DOHH2 (cell line): ENCODE data around the gene MGAT4B.

Source experiments
- H3F3A ChIP-seq: fragments of 200-600 bp; sonication (generic), shearing (Covaris generic); 2 replicates; pipeline ENCODE4 v1.6.0; 2016; ENCODE audit warnings: antibody characterized with exemption, mild to moderate bottlenecking; ENCODE audit not compliant: control insufficient read depth, insufficient read depth
- H3K27ac ChIP-seq: fragments of 200-600 bp; sonication (generic); 2 replicates; pipeline ENCODE4 v1.5.1; 2014; ENCODE audit warnings: low read depth, mild to moderate bottlenecking, low read length, moderate library complexity
- H3K27me3 ChIP-seq: fragments of 200-600 bp; sonication (generic); 2 replicates; pipeline ENCODE4 v1.6.1; 2014; ENCODE audit warnings: mild to moderate bottlenecking, low read length, mixed read lengths; ENCODE audit not compliant: control insufficient read depth
- H3K36me3 ChIP-seq: fragments of 200-600 bp; sonication (generic); 2 replicates; pipeline ENCODE4 v1.6.1; 2014; ENCODE audit warnings: mild to moderate bottlenecking, low read length, moderate library complexity, mixed read lengths; ENCODE audit not compliant: control insufficient read depth
- H3K4me1 ChIP-seq: fragments of 200-600 bp; sonication (generic); 2 replicates; pipeline ENCODE4 v1.6.1; 2014; ENCODE audit warnings: mild to moderate bottlenecking, low read length, mixed read lengths; ENCODE audit not compliant: control insufficient read depth
- H3K4me2 ChIP-seq: fragments of 200-600 bp; sonication (generic); 2 replicates; pipeline ENCODE4 v1.6.0; 2014; ENCODE audit warnings: mild to moderate bottlenecking, low read length, moderate library complexity
- H3K4me3 ChIP-seq: fragments of 200-600 bp; sonication (generic); 2 replicates; pipeline ENCODE4 v1.5.1; 2014; ENCODE audit warnings: mild to moderate bottlenecking, low read length, mixed read lengths
- H3K79me2 ChIP-seq: fragments of 200-600 bp; sonication (generic); 2 replicates; pipeline ENCODE4 v1.6.1; 2014; ENCODE audit warnings: mild to moderate bottlenecking, low read length, mixed read lengths; ENCODE audit not compliant: control insufficient read depth
- H3K9me2 ChIP-seq: fragments of 200-600 bp; sonication (generic); replicated peaks from 2 replicates; pipeline ENCODE4 v1.6.1; 2014; ENCODE audit warnings: mild to moderate bottlenecking, low read length, mixed read lengths; ENCODE audit not compliant: control insufficient read depth
- H3K9me3 ChIP-seq: fragments of 200-600 bp; sonication (generic); 2 replicates; pipeline ENCODE4 v1.6.1; 2014; ENCODE audit warnings: antibody characterized with exemption, low read length, mixed read lengths; ENCODE audit not compliant: control insufficient read depth, insufficient read depth
- H4K20me1 ChIP-seq: fragments of 200-600 bp; sonication (generic); 2 replicates; pipeline ENCODE4 v1.6.0; 2014; ENCODE audit warnings: low read depth, mild to moderate bottlenecking, antibody characterized with exemption, low read length, moderate library complexity; ENCODE audit not compliant: control insufficient read depth, insufficient read depth
- EZH2phosphoT487 ChIP-seq: fragments of 200-600 bp; sonication (generic); IDR thresholded peaks from 2 replicates; pipeline ENCODE4 v1.6.1; 2017; ENCODE audit warnings: borderline replicate concordance, mild to moderate bottlenecking, antibody characterized with exemption, low read length, moderate library complexity, mixed read lengths
- TF ChIP-seq, protein P1 (sequence below): fragments of 200-600 bp; sonication (generic); IDR thresholded peaks from one replicate; pipeline ENCODE4 v1.5.1; 2014; ENCODE audit warnings: antibody characterized with exemption, mild to moderate bottlenecking, low read depth, low read length; ENCODE audit not compliant: poor library complexity, severe bottlenecking

Gene MGAT4B

DNA sequence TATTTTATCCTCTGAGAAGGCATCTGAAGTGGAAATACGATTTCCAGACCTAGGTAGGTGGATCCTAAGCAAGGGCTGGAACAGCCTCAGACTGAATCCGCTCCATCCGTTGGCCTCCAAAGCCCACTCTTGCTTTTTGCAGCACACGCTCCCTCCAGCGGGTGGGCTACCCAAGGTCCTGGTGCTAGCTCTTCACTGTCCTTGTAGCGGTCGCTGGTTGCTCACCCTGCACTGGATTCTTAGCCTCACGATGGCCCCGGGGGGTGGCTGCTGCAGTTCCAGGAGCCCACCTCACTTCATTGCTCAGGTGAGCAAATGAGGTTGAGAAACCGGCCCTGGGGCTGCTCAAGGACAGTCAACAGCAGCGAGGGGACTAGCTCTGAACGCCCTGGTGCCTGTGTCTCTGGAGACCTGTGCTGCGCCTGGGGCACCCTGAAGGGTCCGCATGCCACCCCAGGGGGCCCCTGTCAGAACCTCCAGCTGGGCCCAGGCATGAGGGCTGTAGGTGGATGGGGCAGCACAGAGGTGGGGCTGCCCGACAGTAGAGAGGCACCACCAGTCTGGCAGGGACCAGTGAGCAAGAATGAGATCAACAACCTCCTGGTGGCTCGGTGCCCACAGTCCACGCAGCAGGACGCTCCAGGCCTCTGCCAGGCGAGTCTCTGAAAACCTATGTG is 4.3 kb downstream of the MGAT4B start:
- Histone ChIP-seq H3F3A (no peaks in the 10 kb centered on the region), H3K4me1 (peaks cover 19% of the 10 kb centered on the region), H3K4me3 (no peak overlapping the region), H3K4me2 (no peak overlapping the region), H3K27me3 (no peaks in the 10 kb centered on the region), H3K36me3 (peaks cover 34% of the 10 kb centered on the region; the same call in 1 of the 2 replicates), H3K9me3 (no peaks in the 10 kb centered on the region), H3K27ac (no peak overlapping the region), H3K9me2 (no peaks in the 10 kb centered on the region), H4K20me1 (no peaks in the 10 kb centered on the region), H3K79me2 (peaks cover 29% of the 10 kb centered on the region)
- TF ChIP-seq, protein P1, sequence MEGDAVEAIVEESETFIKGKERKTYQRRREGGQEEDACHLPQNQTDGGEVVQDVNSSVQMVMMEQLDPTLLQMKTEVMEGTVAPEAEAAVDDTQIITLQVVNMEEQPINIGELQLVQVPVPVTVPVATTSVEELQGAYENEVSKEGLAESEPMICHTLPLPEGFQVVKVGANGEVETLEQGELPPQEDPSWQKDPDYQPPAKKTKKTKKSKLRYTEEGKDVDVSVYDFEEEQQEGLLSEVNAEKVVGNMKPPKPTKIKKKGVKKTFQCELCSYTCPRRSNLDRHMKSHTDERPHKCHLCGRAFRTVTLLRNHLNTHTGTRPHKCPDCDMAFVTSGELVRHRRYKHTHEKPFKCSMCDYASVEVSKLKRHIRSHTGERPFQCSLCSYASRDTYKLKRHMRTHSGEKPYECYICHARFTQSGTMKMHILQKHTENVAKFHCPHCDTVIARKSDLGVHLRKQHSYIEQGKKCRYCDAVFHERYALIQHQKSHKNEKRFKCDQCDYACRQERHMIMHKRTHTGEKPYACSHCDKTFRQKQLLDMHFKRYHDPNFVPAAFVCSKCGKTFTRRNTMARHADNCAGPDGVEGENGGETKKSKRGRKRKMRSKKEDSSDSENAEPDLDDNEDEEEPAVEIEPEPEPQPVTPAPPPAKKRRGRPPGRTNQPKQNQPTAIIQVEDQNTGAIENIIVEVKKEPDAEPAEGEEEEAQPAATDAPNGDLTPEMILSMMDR, result no peak
- no peak for TF ChIP-seq EZH2phosphoT487

DNA sequence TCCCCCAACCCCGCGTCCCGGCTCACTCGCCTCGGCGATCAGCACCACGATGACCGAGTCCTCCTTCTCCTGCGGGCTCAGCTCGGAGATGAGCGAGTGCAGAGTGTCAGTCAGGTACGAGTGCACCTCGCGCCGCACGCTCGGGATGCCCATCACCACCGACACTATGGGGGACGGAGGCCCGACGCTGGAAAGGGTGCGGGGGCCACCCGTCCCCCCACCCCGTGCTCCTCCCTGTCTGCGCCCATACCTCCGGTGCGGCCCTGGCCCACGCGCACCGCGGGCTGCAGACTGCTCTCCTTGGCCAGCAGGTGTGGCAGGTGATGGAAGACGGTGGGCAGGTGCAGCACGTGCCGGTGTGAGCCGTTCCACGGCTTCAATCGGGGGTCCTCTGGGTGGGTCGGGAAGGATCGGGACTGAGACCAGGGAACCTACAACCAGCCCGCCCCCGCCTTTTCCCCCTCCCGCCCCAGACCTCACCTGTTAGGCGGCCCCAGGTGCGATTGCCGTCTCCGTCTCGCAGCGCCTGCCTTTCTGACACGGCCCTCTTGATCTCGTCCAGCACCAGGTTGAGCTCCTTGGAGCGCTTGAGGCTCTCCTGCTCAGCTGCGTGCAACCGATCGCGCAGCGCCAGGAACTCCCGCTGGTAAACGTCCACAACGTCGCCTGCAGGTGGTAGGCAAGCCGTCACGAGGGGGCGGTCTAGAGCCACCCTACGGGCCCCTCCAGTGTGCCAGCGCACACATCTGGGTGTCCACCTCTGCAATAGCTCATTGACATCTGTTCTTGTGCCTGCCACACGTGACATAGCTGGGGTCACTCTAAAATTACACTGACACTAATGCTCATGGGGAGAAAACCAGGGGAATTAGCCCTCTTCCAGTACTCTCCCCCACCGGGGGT is 5.1 kb downstream of the MGAT4B start:
- peaks cover 36% of the 10 kb centered on the region; the same call in 1 of the 2 replicates for H3K36me3 ChIP-seq
- no peak overlapping the region for H3K27ac ChIP-seq
- H3K4me2 ChIP-seq, result no peak overlapping the region
- peaks cover 23% of the 10 kb centered on the region for H3K4me1 ChIP-seq
- H3F3A ChIP-seq, result no peaks in the 10 kb centered on the region
- no peak overlapping the region for H3K4me3 ChIP-seq
- no peaks in the 10 kb centered on the region for H3K27me3 ChIP-seq
- no peaks in the 10 kb centered on the region for H3K9me3 ChIP-seq
- no peaks in the 10 kb centered on the region for H4K20me1 ChIP-seq
- TF ChIP-seq, protein P1, result peak; percentile 74
- TF ChIP-seq EZH2phosphoT487, result no peak
- H3K79me2 ChIP-seq, result peaks cover 24% of the 10 kb centered on the region
- H3K9me2 ChIP-seq, result no peaks in the 10 kb centered on the region

DNA sequence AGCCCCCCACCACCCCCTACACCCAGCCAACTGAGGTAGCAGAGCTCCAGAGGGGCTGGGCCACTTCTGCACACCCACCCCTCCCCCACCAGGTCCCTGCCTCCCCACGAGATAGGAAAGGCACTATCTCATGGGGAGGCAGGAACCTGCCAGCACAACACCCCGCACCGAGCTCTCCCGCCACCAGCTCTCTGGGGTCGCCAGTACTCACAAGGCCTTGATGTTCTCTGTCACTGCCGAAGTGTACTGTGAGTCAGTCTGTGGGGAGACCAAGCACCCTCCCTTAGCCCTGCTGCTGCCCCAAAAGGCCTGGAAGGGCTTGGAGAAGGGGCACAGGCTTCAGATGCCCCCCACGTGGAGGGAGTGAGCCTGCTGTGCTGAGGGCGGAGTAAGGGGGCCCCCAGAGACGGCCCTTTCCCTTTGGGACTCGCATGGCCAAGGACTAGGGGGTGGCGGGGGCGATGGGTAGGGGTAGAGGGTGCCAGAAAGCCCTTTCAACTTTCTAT is 5.9 kb downstream of the MGAT4B start:
- H3K4me2 ChIP-seq, result no peak overlapping the region
- no peaks in the 10 kb centered on the region for H4K20me1 ChIP-seq
- peaks cover 21% of the 10 kb centered on the region for H3K79me2 ChIP-seq
- TF ChIP-seq, protein P1, result no peak
- no peak for TF ChIP-seq EZH2phosphoT487
- H3K4me3 ChIP-seq, result no peak overlapping the region
- H3K27me3 ChIP-seq, result no peaks in the 10 kb centered on the region
- H3K9me3 ChIP-seq, result no peaks in the 10 kb centered on the region
- no peaks in the 10 kb centered on the region for H3K9me2 ChIP-seq
- no peaks in the 10 kb centered on the region for H3F3A ChIP-seq
- H3K36me3 ChIP-seq, result peaks cover 36% of the 10 kb centered on the region; the same call in 1 of the 2 replicates
- peaks cover 26% of the 10 kb centered on the region for H3K4me1 ChIP-seq
- no peak overlapping the region for H3K27ac ChIP-seq
